Lower leg skin (tissue), 4 donors: ENCODE data around the gene PGPEP1. TPM values are rescaled to one million over a fixed set of nuclear protein-coding genes. Genes with fewer than 3 reads are reported as not detected.
"Not testable (repeated sequence)": the region's sequence is repeated elsewhere in the genome, so short reads cannot be mapped to it uniquely, and the experiment has no call there.

ENCODE experiments used
- DNase-seq, 2 donors: peaks; one replicate each; pipeline ENCODE4 v3.0.0-alpha.2; 2019; ENCODE audit warnings: low spot score in 2 of 2
- H3K4me3 ChIP-seq: fragments of 200-600 bp; sonication (generic); 2 replicates; pipeline ENCODE4 v1.5.1; 2017; ENCODE audit warnings: mild to moderate bottlenecking, low read depth; ENCODE audit not compliant: poor library complexity, severe bottlenecking
- CTCF ChIP-seq, 3 donors: fragments of 450-650 bp; IDR thresholded peaks; one replicate each; pipeline ENCODE4 v1.5.1; 2016; ENCODE audit warnings: antibody characterized with exemption in 3 of 3, mild to moderate bottlenecking in 3 of 3, moderate library complexity in 2 of 3
- POLR2A ChIP-seq, 2 donors: fragments of 450-650 bp; IDR thresholded peaks; one replicate each; pipeline ENCODE4 v1.6.1; 2016 to 2017; ENCODE audit warnings: antibody characterized with exemption in 2 of 2, mild to moderate bottlenecking in 1 of 2, moderate library complexity in 1 of 2
- WGBS, 2 donors: methylation state at CpG; one replicate each; pipeline ENCODE4 v1.1.5; 2018; 5-methylcytosine and 5-hydroxymethylcytosine counted together
- intact Hi-C: fragments of 100-400 bp; cut with DNase I; formaldehyde crosslinking; loops from one replicate; pipeline ENCODE4 v1.15.0; 2023; ENCODE audit warnings: low total_unique reads
- total RNA-seq, 4 donors: library from RNA; depleted of rRNA; stranded (reverse); fragments of >200 nt; gene quantifications; one replicate each; pipeline ENCODE4 v1.1.0, GENCODE V29; 2016

PGPEP1 gene
- total RNA-seq, 4 donors from 2014 or later: 2.4 to 7.1 (median 4.8) TPM

GRCh38 chr19:18397242-18398202 lies 57.1 kb downstream of the PGPEP1 start, which contains the start of gene LRRC25:
Gene LRRC25 (minus strand): TSS chr19:18397622. CDS start chr19:18396963, 659 bp downstream.
- no peak for DNase-seq
- H3K4me3 ChIP-seq: peak within 1 kb of the TSS; percentile 4

DNA sequence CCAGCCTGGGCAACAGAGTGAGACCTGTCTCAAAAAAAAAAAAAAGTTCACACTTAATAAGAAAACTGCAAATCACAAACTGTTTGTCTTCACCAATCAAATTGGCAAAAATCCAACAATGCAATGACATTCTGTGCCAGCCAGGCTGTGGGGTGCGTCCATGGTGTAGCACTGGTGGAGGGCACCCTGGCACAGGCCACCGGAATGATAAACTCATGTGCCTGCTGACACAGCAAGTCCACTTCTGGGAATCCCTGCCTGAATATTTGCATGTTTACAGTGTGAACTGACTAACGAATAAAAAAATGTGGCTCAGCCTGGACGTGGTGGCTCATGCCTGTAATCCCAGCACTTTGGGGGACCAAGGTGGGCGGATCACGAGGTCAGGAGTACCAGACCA lies 58.6 kb downstream of the PGPEP1 start:
- no peak for DNase-seq
- no peak overlapping the region for H3K4me3 ChIP-seq
- intact Hi-C loops: no loop called here
- WGBS, 2 donors: 25 to 26% methylated on average over 6 of the region's 6 CpGs
- no peak for TF ChIP-seq POLR2A (IDR thresholded peaks at IDR 0.05)

More at GRCh38 chr19:18397242-18398202, 57.1 kb downstream of the PGPEP1 start, which contains the start of gene LRRC25:
- 16 to 20% methylated on average over 22 to 29 of the region's 33 CpGs for WGBS, 2 donors
- TF ChIP-seq POLR2A (IDR thresholded peaks at IDR 0.05) (no peak), CTCF (IDR thresholded peaks at IDR 0.05) (no peak)
- intact Hi-C loops: no loop called here

- H3K4me3 ChIP-seq: no peak overlapping the region
- TF ChIP-seq POLR2A (IDR thresholded peaks at IDR 0.05): no peak
- no peak for TF ChIP-seq CTCF (IDR thresholded peaks at IDR 0.05)
- 35 to 46% methylated on average over 7 of the region's 7 CpGs for WGBS, 2 donors
- intact Hi-C loops: no loop called here
- DNase-seq: peak in 1 of 2 donors; percentile 74
Measured at GRCh38 chr19:18401580-18402112, 61.2 kb downstream of the PGPEP1 start.

DNA sequence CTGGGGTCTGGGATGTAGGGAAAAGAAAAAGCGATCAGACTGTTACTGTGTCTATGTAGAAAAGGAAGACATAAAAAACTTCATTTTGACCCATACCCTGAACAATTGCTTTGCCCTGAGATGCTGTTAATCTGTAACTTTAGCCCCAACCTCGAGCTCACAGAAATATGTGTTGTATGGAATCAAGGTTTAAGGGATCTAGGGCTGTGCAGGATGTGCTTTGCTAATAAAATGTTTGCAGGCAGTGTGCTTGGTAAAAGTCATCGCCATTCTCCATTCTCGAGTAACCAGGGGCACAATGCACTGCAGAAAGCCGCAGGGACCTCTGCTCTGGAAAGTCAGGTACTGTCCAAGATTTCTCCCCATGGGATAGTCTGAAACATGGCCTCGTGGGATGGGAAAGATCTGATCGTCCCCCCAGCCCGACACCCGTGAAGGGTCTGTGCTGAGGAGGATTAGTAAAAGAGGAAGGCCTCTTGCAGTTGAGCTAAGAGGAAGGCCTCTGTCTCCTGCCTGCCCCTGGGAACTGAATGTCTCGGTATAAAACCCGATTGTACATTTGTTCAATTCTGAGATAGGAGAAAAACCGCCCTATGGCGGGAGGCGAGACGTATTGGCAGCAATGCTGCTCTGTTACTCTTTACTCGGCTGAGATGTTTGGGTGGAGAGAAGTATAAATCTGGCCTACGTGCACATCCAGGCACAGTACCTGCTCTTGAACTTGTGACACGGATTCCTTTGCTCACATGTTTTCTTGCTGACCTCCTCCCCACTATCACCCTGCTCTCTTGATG lies 62.3 kb downstream of the PGPEP1 start:
- intact Hi-C loops, H3K4me3 ChIP-seq, DNase-seq: not testable (repeated sequence)
- 72 to 78% methylated on average over 18 of the region's 18 CpGs for WGBS, 2 donors

DNA sequence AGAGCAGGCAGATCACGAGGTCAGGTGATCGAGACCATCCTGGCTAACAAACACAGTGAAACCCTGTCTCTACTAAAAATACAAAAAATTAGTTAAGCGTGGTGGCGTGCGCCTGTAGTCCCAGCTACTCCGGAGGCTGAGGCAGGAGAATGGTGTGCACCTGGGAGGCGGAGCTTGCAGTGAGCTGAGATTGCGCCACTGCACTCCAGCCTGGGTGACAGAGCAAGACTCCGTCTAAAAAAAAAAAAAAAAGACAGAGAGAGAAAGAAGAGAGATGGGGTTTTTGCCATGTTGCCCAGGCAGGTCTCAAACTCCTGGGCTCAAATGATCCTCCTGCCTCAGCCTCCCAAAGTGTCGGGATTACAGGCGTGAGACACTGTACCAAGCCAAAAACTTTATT lies 65.4 kb downstream of the PGPEP1 start:
- DNase-seq, H3K4me3 ChIP-seq, intact Hi-C loops: not testable (repeated sequence)
- WGBS, 2 donors: 84 to 90% methylated on average over 11 of the region's 11 CpGs

DNA sequence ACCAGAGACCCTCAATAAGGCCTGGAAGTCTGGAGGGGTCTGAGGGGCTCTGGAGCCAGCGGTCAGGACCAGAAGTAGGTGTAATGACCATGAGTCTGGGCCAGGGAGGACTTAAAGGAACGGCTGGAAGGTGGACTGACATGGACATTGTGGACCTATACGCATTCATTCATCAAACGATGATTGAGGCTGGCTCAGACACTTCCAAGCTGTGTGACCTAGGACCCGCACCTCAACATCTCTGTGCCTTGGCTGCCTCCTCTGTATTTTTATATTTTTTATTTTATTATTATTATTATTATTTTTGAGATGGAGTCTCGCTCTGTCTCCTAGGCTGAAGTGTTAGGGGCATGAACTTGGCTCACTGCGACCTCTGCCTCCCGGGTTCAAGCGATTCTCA lies 66.4 kb downstream of the PGPEP1 start:
- intact Hi-C loops: no loop called here
- WGBS, 2 donors: 92 to 93% methylated on average over 9 of the region's 9 CpGs
- H3K4me3 ChIP-seq: no peak overlapping the region

More for the DNA sequence above, 66.4 kb downstream of the PGPEP1 start:
- TF ChIP-seq POLR2A (IDR thresholded peaks at IDR 0.05) (no peak), CTCF (IDR thresholded peaks at IDR 0.05) (no peak)
- DNase-seq: no peak
